ENCODE results near the gene AGFG2. TPM values are rescaled to one million over a fixed set of nuclear protein-coding genes. Genes with fewer than 3 reads are reported as not detected.
A peak's percentile ranks its signal among the peaks of the same experiment; 100 is the strongest.

Gene AGFG2
- total and polyA plus RNA-seq, 2 of the 13 experiments (the other 11 are each of a cell fraction or from before 2014, with no cell fraction given) = 125 to 132 TPM

- TF ChIP-seq RNF219 (CRISPR knock-in tag; IDR thresholded peaks at IDR 0.05) (no peak), MYNN (CRISPR knock-in tag; IDR thresholded peaks at IDR 0.05; ENCODE audit: low read depth) (no peak), KDM5B (CRISPR knock-in tag; IDR thresholded peaks at IDR 0.05; ENCODE audit: borderline replicate concordance) (no peak), THAP11 (CRISPR knock-in tag; IDR thresholded peaks at IDR 0.05) (no peak), PAF1 (CRISPR knock-in tag; IDR thresholded peaks at IDR 0.05) (no peak), KLF9 (CRISPR knock-in tag; IDR thresholded peaks at IDR 0.05; ENCODE audit: low read depth) (no peak), GMEB1 (CRISPR knock-in tag; IDR thresholded peaks at IDR 0.05; ENCODE audit: borderline replicate concordance) (no peak), ZNF761 (CRISPR knock-in tag; conservative IDR thresholded peaks at IDR 0.05) (no peak), MTA3 (CRISPR knock-in tag; IDR thresholded peaks at IDR 0.05) (no peak), ZNF546 (CRISPR knock-in tag; conservative IDR thresholded peaks at IDR 0.05) (no peak), ZBTB7A (CRISPR knock-in tag; IDR thresholded peaks at IDR 0.05) (no peak), DNMT3B (CRISPR knock-in tag; conservative IDR thresholded peaks at IDR 0.05) (no peak), ZBTB7B (CRISPR knock-in tag; IDR thresholded peaks at IDR 0.05) (no peak), ATF4 (CRISPR knock-in tag; IDR thresholded peaks at IDR 0.05) (0 out of 4 replicates have a peak, but pooled peaks of 1 of the 2 experiments have one; percentile 19), NFIC (IDR thresholded peaks at IDR 0.05; ENCODE audit: low read length) (no peak), SIX1 (CRISPR knock-in tag; IDR thresholded peaks at IDR 0.05; ENCODE audit: borderline replicate concordance) (peak; percentile 85; the same call in 1 of the 2 replicates), HMG20A (CRISPR knock-in tag; IDR thresholded peaks at IDR 0.05; ENCODE audit: borderline replicate concordance) (no peak), MEIS2 (CRISPR knock-in tag; IDR thresholded peaks at IDR 0.05) (no peak)
- TF ChIP-seq, protein P1, sequence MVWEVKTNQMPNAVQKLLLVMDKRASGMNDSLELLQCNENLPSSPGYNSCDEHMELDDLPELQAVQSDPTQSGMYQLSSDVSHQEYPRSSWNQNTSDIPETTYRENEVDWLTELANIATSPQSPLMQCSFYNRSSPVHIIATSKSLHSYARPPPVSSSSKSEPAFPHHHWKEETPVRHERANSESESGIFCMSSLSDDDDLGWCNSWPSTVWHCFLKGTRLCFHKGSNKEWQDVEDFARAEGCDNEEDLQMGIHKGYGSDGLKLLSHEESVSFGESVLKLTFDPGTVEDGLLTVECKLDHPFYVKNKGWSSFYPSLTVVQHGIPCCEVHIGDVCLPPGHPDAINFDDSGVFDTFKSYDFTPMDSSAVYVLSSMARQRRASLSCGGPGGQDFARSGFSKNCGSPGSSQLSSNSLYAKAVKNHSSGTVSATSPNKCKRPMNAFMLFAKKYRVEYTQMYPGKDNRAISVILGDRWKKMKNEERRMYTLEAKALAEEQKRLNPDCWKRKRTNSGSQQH (CRISPR knock-in tag; IDR thresholded peaks at IDR 0.05; ENCODE audit: low read depth) = no peak
- TF ChIP-seq, protein P2, sequence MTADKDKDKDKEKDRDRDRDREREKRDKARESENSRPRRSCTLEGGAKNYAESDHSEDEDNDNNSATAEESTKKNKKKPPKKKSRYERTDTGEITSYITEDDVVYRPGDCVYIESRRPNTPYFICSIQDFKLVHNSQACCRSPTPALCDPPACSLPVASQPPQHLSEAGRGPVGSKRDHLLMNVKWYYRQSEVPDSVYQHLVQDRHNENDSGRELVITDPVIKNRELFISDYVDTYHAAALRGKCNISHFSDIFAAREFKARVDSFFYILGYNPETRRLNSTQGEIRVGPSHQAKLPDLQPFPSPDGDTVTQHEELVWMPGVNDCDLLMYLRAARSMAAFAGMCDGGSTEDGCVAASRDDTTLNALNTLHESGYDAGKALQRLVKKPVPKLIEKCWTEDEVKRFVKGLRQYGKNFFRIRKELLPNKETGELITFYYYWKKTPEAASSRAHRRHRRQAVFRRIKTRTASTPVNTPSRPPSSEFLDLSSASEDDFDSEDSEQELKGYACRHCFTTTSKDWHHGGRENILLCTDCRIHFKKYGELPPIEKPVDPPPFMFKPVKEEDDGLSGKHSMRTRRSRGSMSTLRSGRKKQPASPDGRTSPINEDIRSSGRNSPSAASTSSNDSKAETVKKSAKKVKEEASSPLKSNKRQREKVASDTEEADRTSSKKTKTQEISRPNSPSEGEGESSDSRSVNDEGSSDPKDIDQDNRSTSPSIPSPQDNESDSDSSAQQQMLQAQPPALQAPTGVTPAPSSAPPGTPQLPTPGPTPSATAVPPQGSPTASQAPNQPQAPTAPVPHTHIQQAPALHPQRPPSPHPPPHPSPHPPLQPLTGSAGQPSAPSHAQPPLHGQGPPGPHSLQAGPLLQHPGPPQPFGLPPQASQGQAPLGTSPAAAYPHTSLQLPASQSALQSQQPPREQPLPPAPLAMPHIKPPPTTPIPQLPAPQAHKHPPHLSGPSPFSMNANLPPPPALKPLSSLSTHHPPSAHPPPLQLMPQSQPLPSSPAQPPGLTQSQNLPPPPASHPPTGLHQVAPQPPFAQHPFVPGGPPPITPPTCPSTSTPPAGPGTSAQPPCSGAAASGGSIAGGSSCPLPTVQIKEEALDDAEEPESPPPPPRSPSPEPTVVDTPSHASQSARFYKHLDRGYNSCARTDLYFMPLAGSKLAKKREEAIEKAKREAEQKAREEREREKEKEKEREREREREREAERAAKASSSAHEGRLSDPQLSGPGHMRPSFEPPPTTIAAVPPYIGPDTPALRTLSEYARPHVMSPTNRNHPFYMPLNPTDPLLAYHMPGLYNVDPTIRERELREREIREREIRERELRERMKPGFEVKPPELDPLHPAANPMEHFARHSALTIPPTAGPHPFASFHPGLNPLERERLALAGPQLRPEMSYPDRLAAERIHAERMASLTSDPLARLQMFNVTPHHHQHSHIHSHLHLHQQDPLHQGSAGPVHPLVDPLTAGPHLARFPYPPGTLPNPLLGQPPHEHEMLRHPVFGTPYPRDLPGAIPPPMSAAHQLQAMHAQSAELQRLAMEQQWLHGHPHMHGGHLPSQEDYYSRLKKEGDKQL (CRISPR knock-in tag; IDR thresholded peaks at IDR 0.05; ENCODE audit: low read depth) = no peak
Observed at GRCh38 chr7:100544967-100545359, 6.0 kb downstream of the AGFG2 start (continued).
